Measurements from ENCODE around the gene DDB1.
"Not testable (repeated sequence)": the region's sequence is repeated elsewhere in the genome, so short reads cannot be mapped to it uniquely, and the experiment has no call there.

The DDB1 gene

DNA sequence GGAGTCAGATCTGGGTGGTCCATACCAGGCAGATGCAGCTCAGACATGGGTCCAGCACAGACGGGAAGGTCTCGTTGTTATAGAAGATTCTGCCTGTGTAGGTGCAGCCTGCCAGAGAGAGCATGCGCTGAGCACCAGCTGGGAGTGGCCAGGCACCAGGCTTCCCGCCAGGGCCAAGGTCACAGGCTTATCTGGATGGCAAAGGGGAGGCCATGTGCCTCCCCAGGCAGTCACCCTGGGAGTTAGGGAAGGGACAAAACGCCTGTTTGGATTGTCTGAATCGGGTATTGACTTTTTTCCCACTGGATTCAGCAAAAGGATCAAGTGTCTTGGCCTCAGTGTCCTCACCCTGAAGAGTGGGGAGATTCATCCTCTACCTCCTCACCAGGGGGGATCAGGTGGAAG lies 65.5 kb downstream of the DDB1 start:
- DNase-seq (no peak), ATAC-seq (replicated peaks) (no peak)
- no peak overlapping the region for H3K4me3 Mint-ChIP-seq
- no peak overlapping the region for H3K27ac Mint-ChIP-seq
- H3K4me1 Mint-ChIP-seq: no peaks in the 10 kb centered on the region
- no peaks in the 10 kb centered on the region for H3K9me3 Mint-ChIP-seq
- peaks cover 2 to 4% of the 10 kb centered on the region in 2 donors for H3K36me3 Mint-ChIP-seq
- no peaks in the 10 kb centered on the region for H3K27me3 Mint-ChIP-seq

- Mint-ChIP-seq H3K9me3 (no peaks in the 10 kb centered on the region), H3K4me1 (no peaks in the 10 kb centered on the region), H3K27ac (no peak overlapping the region), H3K27me3 (no peaks in the 10 kb centered on the region), H3K36me3 (peaks cover 2 to 4% of the 10 kb centered on the region in 2 donors), H3K4me3 (no peak overlapping the region)
- ATAC-seq (replicated peaks): no peak
- DNase-seq: no peak
Observed at GRCh38 chr11:61266602-61267001, 66.3 kb downstream of the DDB1 start.

DNA sequence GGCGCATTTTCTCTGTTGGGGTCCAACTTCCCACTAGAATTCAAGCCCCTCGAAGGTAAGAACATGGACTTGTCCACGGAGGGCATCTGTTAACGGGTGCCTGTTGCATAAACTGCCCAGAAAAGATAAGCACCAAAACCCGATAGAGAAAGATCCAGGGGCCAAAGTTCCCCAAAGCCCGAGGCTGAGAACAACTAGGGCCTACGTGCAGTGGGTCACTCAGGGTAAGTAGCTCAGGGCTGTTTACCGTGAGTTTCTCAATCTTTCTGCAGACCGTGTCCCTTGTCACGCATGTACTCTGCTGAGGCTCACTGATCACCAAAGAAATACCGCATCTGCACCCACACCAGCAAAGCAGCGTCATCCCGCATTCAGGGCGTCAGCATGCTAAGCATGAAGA lies 67.5 kb downstream of the DDB1 start:
- Mint-ChIP-seq H3K27me3 (no peaks in the 10 kb centered on the region), H3K9me3 (no peaks in the 10 kb centered on the region), H3K36me3 (peaks cover 2 to 7% of the 10 kb centered on the region in 2 donors), H3K4me3 (no peak overlapping the region), H3K4me1 (no peaks in the 10 kb centered on the region), H3K27ac (no peak overlapping the region)
- DNase-seq (no peak), ATAC-seq (replicated peaks) (no peak)

DNA sequence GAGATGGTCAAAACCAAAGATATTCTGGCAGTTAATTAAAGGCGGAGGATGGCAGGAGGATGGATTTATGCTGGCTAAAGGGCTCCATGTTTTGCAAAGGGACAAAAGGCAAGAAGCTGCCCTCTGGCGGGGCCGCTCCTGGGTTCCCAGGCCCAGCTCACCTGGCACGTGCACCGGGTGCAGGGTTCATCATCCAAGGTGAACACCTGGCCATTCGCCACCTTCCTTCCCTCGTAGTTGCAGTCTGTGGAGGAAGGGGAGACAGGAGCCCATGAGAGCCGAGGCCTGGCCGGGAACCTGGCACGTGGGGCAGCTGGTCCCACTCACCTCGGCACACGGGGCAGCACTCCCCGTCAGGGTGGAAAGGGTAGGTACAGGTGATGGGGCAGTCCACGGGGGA lies 68.1 kb downstream of the DDB1 start:
- no peak overlapping the region for H3K27ac Mint-ChIP-seq
- DNase-seq (no peak), ATAC-seq (replicated peaks) (no peak)
- peaks cover 2 to 7% of the 10 kb centered on the region in 2 donors for H3K36me3 Mint-ChIP-seq
- H3K27me3 Mint-ChIP-seq: no peaks in the 10 kb centered on the region
- no peaks in the 10 kb centered on the region for H3K4me1 Mint-ChIP-seq
- H3K4me3 Mint-ChIP-seq: no peak overlapping the region
- H3K9me3 Mint-ChIP-seq: no peaks in the 10 kb centered on the region

- H3K27me3 Mint-ChIP-seq: no peaks in the 10 kb centered on the region
- no peak overlapping the region for H3K27ac Mint-ChIP-seq
Observed at GRCh38 chr11:61264371-61264770, 68.5 kb downstream of the DDB1 start.

GRCh38 chr11:61259363-61259762 lies 73.5 kb downstream of the DDB1 start:
- DNase-seq (no peak), ATAC-seq (replicated peaks) (no peak)
- Mint-ChIP-seq H3K4me1 (no peaks in the 10 kb centered on the region), H3K9me3 (no peaks in the 10 kb centered on the region), H3K4me3 (no peak overlapping the region), H3K27ac (no peak overlapping the region), H3K36me3 (peaks cover 11 to 12% of the 10 kb centered on the region in 2 donors), H3K27me3 (no peaks in the 10 kb centered on the region)

More at GRCh38 chr11:61264371-61264770, 68.5 kb downstream of the DDB1 start:
- H3K9me3 Mint-ChIP-seq: no peaks in the 10 kb centered on the region
- ATAC-seq (replicated peaks): no peak
- no peak for DNase-seq
- no peaks in the 10 kb centered on the region for H3K4me1 Mint-ChIP-seq
- no peak overlapping the region for H3K4me3 Mint-ChIP-seq
- peaks cover 2 to 7% of the 10 kb centered on the region in 2 donors for H3K36me3 Mint-ChIP-seq

- Mint-ChIP-seq H3K27ac (peak overlapping the region; percentile 80), H3K4me3 (no peak overlapping the region), H3K9me3 (no peaks in the 10 kb centered on the region), H3K4me1 (no peaks in the 10 kb centered on the region), H3K27me3 (no peaks in the 10 kb centered on the region), H3K36me3 (peaks cover 8 to 10% of the 10 kb centered on the region in 2 donors)
- no peak for DNase-seq
- ATAC-seq (replicated peaks): no peak
Observed at GRCh38 chr11:61258546-61258945, 74.4 kb downstream of the DDB1 start.

DNA sequence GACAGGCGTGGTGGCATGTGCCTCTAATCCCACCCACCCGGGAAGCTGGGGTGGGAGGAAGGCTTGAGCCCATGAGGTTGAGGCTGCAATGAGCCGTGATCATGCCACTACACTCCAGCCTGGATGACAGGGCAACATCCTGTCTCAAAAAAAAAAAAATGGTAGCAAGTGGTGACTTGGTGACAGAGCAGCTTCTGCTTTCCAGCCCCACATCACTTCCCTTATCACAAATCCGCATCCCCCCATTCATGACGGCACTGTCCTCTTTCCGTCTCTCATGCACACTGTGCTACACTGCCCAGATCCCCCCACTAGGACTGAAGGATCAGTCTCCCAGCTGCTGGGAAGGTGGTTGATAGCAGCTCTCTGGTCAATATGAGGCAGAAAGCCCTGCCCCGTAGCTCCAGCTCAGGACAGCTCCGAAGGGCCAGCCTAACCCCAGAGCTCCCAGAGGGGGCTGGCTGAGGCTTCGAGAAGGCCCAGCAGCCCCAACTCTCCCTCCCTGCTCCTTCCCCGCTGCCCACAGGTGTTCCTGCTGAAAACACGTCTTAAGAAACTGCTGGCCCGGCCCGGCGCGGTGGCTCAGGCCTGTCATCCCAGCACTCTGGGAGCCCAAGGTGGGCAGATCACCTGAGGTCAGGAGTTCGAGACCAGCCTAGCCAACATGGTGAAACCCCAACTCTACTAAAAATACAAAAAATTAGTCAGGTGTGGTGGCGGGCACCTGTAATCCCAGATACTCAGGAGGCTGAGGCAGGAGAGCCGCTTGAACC lies 76.0 kb downstream of the DDB1 start:
- H3K27me3 Mint-ChIP-seq: no peaks in the 10 kb centered on the region
- DNase-seq (no peak), ATAC-seq (replicated peaks) (no peak)
- peaks cover 7 to 9% of the 10 kb centered on the region in 2 donors for H3K36me3 Mint-ChIP-seq
- no peaks in the 10 kb centered on the region for H3K4me1 Mint-ChIP-seq
- H3K27ac Mint-ChIP-seq: no peak overlapping the region
- H3K9me3 Mint-ChIP-seq: no peaks in the 10 kb centered on the region
- H3K4me3 Mint-ChIP-seq: no peak overlapping the region

GRCh38 chr11:61254403-61255025 lies 78.4 kb downstream of the DDB1 start:
- ATAC-seq (replicated peaks): peak; percentile 90
- peaks cover 4 to 9% of the 10 kb centered on the region in 2 donors for H3K36me3 Mint-ChIP-seq
- no peaks in the 10 kb centered on the region for H3K9me3 Mint-ChIP-seq
- peak; percentile 57 for DNase-seq
- no peak overlapping the region for H3K27ac Mint-ChIP-seq
- no peak overlapping the region for H3K4me3 Mint-ChIP-seq
- H3K27me3 Mint-ChIP-seq: no peaks in the 10 kb centered on the region
- peaks cover 0 to 5% of the 10 kb centered on the region in 2 donors for H3K4me1 Mint-ChIP-seq

DNA sequence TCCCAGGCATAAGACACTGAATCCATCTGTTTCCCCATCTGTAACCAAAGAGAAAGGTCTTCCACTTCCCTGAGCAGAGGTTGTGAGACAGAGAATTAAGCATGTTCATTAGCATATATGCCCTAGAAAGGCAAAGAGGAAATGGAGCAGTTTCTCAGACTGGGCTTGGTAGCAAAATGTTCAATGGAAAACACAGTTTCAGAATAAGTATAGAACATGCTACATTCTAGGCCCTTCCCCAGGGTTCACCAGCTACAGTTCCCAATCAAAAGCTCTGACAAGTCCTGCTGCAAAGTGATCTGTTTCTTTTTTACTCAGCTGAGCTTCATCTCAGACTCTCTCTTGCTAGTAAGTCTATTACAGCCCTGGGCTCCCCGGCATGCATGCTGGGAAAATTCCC lies 80.6 kb downstream of the DDB1 start:
- not testable (repeated sequence) for H3K4me1 Mint-ChIP-seq, H3K27me3 Mint-ChIP-seq, H3K36me3 Mint-ChIP-seq, H3K4me3 Mint-ChIP-seq, DNase-seq, H3K9me3 Mint-ChIP-seq, H3K27ac Mint-ChIP-seq
- peak; percentile 67 to 72 for ATAC-seq (replicated peaks)

DNA sequence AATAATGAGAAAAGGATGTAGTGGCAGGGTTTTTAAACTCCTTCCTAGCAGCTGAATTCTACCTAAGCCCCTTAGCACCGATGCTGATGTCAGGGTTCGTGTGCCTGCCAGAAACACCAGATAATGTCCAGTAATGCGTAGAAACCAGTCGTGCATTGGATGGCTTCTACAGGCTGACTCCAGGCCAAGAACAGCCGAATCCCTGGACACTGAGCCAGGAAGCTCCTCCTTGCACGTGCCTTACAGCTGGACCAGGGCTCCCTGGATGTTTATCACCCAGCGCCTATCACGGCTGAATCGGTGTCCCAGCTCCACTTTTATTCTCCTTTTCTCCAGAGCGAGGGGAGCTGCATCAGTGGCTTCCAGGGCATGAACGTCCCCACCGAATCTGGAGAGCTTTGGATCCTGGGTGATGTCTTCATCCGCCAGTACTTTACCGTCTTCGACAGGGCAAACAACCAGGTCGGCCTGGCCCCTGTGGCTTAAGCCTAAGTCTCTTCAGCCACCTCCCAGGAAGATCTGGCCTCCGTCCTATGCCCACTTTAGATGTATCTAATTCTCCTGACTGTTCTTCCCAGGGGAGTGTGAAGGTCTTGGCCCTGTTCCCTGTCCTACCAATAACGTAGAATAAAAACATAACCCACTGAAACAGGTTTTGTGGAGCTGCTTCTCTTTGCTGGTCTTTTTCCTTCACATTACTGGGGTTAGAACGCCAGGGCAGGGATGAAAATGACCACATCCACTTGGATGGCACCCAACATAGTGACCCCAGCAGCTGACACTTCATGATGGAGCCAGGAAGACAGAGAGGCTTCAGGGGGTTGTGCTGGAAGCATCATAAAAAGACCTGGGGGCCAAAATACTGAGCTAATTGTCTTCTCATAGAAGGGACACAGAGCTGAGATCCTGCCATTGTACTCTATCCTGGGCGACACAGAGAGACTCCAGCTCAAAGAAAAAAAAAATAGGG lies 81.8 kb downstream of the DDB1 start:
- not testable (repeated sequence) for H3K4me1 Mint-ChIP-seq, DNase-seq, H3K4me3 Mint-ChIP-seq

More for the DNA sequence above, 81.8 kb downstream of the DDB1 start:
- not testable (repeated sequence) for H3K27me3 Mint-ChIP-seq; H3K36me3 Mint-ChIP-seq; H3K27ac Mint-ChIP-seq; H3K9me3 Mint-ChIP-seq; ATAC-seq (replicated peaks)

Measured in stimulated activated naive B cell treated with anti-CD40 and anti-IgM and Interleukin-4, amounts not matched to agents 10 μg/mL and 1 μg/mL and 100 μg/mL, for 72 hours (primary cell).